ENCODE results near the gene CGAS.

CGAS gene

DNA sequence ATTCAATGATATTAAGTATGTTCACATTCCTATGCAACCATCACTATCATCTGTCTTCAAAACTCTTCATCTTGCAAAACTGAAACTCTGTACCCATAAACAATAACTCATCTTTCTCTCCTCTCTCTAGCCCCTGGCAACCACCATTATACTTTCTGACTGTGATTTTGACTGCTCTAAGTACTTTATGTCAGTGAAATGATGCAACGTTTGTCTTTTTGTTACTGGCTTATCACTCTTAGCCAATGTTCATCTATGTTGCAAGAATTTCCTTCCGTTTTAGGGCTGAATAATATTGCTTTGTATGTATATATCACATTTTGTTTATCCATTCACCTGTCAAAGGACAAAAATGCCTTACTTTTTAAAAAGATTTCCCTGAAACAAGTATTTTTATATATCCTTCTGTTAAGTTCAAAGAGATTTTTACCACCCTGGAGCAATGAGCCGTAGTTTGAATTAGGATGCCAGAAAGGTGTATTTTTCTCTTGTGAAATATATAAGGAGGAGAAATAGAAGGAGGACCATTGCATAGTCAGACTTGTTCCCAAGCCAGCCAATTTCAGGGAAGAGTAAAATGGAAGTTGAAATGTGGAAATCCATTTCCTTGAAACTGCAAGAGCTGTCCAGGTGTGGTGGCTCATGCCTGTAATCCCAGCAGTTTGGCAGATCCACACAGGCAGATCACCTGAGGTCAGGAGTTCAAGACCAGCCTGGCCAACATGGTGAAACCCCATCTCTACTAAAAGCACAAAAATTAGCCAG is 4.0 kb upstream of the CGAS start:
- Histone ChIP-seq H3K27me3 (no peaks in the 10 kb centered on the region), H3K4me1 (ENCODE audit: control insufficient read depth in 1 of 2, insufficient read depth in 1 of 2, low read depth in 1 of 2, low read length in 1 of 2) (peaks cover 48 to 56% of the 10 kb centered on the region in 2 experiments)

DNA sequence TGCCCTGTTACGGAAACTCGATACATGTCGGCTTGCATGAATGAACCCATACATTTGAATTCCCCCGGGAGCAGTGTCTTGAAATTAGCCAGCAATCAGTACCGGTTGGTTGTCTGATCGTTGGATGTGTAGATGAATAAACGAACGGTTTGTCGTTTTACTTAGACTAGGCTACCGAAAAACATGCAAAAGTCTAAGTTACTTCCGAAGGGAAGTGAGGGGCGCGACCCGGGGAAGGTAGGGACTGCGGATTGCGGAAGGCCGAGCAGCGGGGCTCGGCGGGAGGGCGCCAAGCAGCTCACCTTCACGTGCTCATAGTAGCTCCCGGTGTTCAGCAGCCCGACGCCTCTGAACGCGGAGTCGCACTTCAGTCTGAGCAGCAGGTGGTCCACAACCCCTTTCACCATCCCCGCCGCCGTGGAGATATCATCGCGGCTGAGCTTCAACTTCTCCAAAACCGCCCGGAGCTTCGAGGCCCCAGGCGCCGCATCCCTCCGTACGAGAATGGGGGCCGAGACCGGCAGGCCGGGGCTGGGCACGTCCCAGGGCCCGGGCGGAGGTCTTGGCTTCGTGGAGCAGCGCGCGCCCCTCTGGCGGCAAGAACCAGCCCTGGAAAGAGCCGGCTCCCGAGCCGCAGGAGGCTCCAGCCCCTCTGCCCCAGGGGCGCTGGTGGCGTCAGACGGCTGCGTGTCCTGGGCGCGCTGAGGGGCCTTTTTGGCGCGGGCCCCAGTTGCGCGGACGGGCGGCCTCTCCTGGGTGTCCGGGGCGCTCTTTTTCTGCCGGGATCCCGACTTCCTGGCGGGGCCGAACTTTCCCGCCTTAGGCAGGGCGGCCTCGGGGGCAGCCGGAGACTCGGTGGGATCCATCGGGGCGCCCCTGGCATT is 632 bp downstream of the CGAS start:
- Histone ChIP-seq H3K27ac (peak overlapping the region; percentile 87), H3K4me3 (ENCODE audit: low read depth in 1 of 2, low read length in 1 of 2) (peak overlapping the region; percentile 67 to 93)
- TF ChIP-seq, protein P1, sequence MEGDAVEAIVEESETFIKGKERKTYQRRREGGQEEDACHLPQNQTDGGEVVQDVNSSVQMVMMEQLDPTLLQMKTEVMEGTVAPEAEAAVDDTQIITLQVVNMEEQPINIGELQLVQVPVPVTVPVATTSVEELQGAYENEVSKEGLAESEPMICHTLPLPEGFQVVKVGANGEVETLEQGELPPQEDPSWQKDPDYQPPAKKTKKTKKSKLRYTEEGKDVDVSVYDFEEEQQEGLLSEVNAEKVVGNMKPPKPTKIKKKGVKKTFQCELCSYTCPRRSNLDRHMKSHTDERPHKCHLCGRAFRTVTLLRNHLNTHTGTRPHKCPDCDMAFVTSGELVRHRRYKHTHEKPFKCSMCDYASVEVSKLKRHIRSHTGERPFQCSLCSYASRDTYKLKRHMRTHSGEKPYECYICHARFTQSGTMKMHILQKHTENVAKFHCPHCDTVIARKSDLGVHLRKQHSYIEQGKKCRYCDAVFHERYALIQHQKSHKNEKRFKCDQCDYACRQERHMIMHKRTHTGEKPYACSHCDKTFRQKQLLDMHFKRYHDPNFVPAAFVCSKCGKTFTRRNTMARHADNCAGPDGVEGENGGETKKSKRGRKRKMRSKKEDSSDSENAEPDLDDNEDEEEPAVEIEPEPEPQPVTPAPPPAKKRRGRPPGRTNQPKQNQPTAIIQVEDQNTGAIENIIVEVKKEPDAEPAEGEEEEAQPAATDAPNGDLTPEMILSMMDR (IDR thresholded peaks at IDR 0.05): no peak

More for the DNA sequence above, 4.0 kb upstream of the CGAS start:
- peak overlapping the region; percentile 6 to 42 for H3K4me3 ChIP-seq (ENCODE audit: low read depth in 1 of 2, low read length in 1 of 2)
- peak overlapping the region; percentile 84 for H3K27ac ChIP-seq
- TF ChIP-seq, protein P1 (IDR thresholded peaks at IDR 0.05): no peak
- H3K36me3 ChIP-seq: no peaks in the 10 kb centered on the region
- H3K9me3 ChIP-seq: no peaks in the 10 kb centered on the region

GRCh38 chr6:73443555-73443954 is 8.5 kb downstream of the CGAS start:
- H3K9me3 ChIP-seq: no peaks in the 10 kb centered on the region
- no peaks in the 10 kb centered on the region for H3K27me3 ChIP-seq
- TF ChIP-seq, protein P1 (IDR thresholded peaks at IDR 0.05): no peak
- no peak overlapping the region for H3K27ac ChIP-seq
- peaks cover 12 to 20% of the 10 kb centered on the region in 2 experiments for H3K4me1 ChIP-seq (ENCODE audit: control insufficient read depth in 1 of 2, insufficient read depth in 1 of 2, low read depth in 1 of 2, low read length in 1 of 2)
- peaks cover 59% of the 10 kb centered on the region for H3K36me3 ChIP-seq
- H3K4me3 ChIP-seq (ENCODE audit: low read depth in 1 of 2, low read length in 1 of 2): no peak overlapping the region

More for the DNA sequence above, 632 bp downstream of the CGAS start:
- Histone ChIP-seq H3K4me1 (ENCODE audit: control insufficient read depth in 1 of 2, insufficient read depth in 1 of 2, low read depth in 1 of 2, low read length in 1 of 2) (peaks cover 56 to 62% of the 10 kb centered on the region in 2 experiments), H3K36me3 (peaks cover 14% of the 10 kb centered on the region), H3K9me3 (no peaks in the 10 kb centered on the region), H3K27me3 (no peaks in the 10 kb centered on the region)

- Histone ChIP-seq H3K4me1 (ENCODE audit: control insufficient read depth in 1 of 2, insufficient read depth in 1 of 2, low read depth in 1 of 2, low read length in 1 of 2) (no peaks in the 10 kb centered on the region), H3K27ac (no peak overlapping the region), H3K9me3 (no peaks in the 10 kb centered on the region), H3K27me3 (no peaks in the 10 kb centered on the region), H3K4me3 (ENCODE audit: low read depth in 1 of 2, low read length in 1 of 2) (no peak overlapping the region), H3K36me3 (peaks cover 78% of the 10 kb centered on the region)
- TF ChIP-seq, protein P1 (IDR thresholded peaks at IDR 0.05): no peak
Observed at GRCh38 chr6:73435236-73435635, 16.9 kb downstream of the CGAS start.

GRCh38 chr6:73421534-73421933 is 30.6 kb downstream of the CGAS start:
- no peaks in the 10 kb centered on the region for H3K27me3 ChIP-seq
- H3K9me3 ChIP-seq: no peaks in the 10 kb centered on the region
- no peak overlapping the region for H3K4me3 ChIP-seq (ENCODE audit: low read depth in 1 of 2, low read length in 1 of 2)
- peaks cover 22 to 25% of the 10 kb centered on the region in 2 experiments for H3K4me1 ChIP-seq (ENCODE audit: control insufficient read depth in 1 of 2, insufficient read depth in 1 of 2, low read depth in 1 of 2, low read length in 1 of 2)
- TF ChIP-seq, protein P1 (IDR thresholded peaks at IDR 0.05): no peak
- peak overlapping the region; percentile 85 for H3K27ac ChIP-seq
- H3K36me3 ChIP-seq: peaks cover 56% of the 10 kb centered on the region

Measured in neutrophil (primary cell).